NCI-H2081 treated with DMSO at 0.1 percent for 48 hours (cell line): Measurements from ENCODE around the gene MYL5.
"Not testable (repeated sequence)": the region's sequence is repeated elsewhere in the genome, so short reads cannot be mapped to it uniquely, and the experiment has no call there.

Source experiments
- DNase-seq: peaks from one replicate; lab custom pipeline; 2025; lab: John Stamatoyannopoulos, UW

MYL5 gene

GRCh38 chr4:635851-636627 lies 38.3 kb upstream of the MYL5 start:
- DNase-seq: no peak

GRCh38 chr4:636628-637159 lies 37.6 kb upstream of the MYL5 start:
- no peak for DNase-seq

- DNase-seq: no peak
Observed at GRCh38 chr4:637536-638280, 36.6 kb upstream of the MYL5 start.

GRCh38 chr4:642366-642765 lies 32.0 kb upstream of the MYL5 start:
- DNase-seq: not testable (repeated sequence)

GRCh38 chr4:646460-646859 lies 27.9 kb upstream of the MYL5 start:
- no peak for DNase-seq

GRCh38 chr4:647481-647880 lies 26.9 kb upstream of the MYL5 start:
- DNase-seq: no peak

GRCh38 chr4:648579-649292 lies 25.6 kb upstream of the MYL5 start:
- no peak for DNase-seq

- DNase-seq: no peak
Observed at GRCh38 chr4:649293-649625, 25.1 kb upstream of the MYL5 start.

- no peak for DNase-seq
Observed at GRCh38 chr4:649751-650310, 24.5 kb upstream of the MYL5 start.

GRCh38 chr4:650461-650860 lies 23.9 kb upstream of the MYL5 start:
- DNase-seq: no peak

- no peak for DNase-seq
Observed at GRCh38 chr4:650951-651883, 23.1 kb upstream of the MYL5 start.

- DNase-seq: no peak
Observed at GRCh38 chr4:651884-652642, 22.3 kb upstream of the MYL5 start.

- DNase-seq: no peak
Observed at GRCh38 chr4:653080-653821, 21.1 kb upstream of the MYL5 start.

- DNase-seq: no peak
Observed at GRCh38 chr4:653831-654502, 20.4 kb upstream of the MYL5 start.

GRCh38 chr4:654503-654845 lies 19.9 kb upstream of the MYL5 start:
- DNase-seq: no peak

GRCh38 chr4:654871-655463 lies 19.4 kb upstream of the MYL5 start:
- DNase-seq: no peak

- no peak for DNase-seq
Observed at GRCh38 chr4:655464-656151, 18.7 kb upstream of the MYL5 start.
